HG02870 (cell line): ENCODE measurements around the gene C6orf163.

Experiments used
- ATAC-seq: cut with Tn5 transposase; IDR thresholded peaks from one replicate; pipeline ENCODE4 v1.9.1; 2021; ENCODE audit warnings: mild to moderate bottlenecking, moderate library complexity; ENCODE audit not compliant: unreplicated experiment

Gene C6orf163

GRCh38 chr6:87356181-87356580, 11.6 kb downstream of the C6orf163 start:
- ATAC-seq, result no peak

GRCh38 chr6:87357479-87358196, 13.0 kb downstream of the C6orf163 start:
- ATAC-seq, result no peak

- no peak for ATAC-seq
Observed at GRCh38 chr6:87364602-87365252, 20.1 kb downstream of the C6orf163 start.

- no peak for ATAC-seq
Observed at GRCh38 chr6:87366072-87366827, 21.6 kb downstream of the C6orf163 start.

GRCh38 chr6:87366899-87367298, 22.3 kb downstream of the C6orf163 start:
- no peak for ATAC-seq

GRCh38 chr6:87373377-87373776, 28.8 kb downstream of the C6orf163 start:
- ATAC-seq, result no peak

GRCh38 chr6:87375315-87375714, 30.7 kb downstream of the C6orf163 start:
- ATAC-seq, result no peak

GRCh38 chr6:87376643-87377042, 32.0 kb downstream of the C6orf163 start:
- ATAC-seq, result no peak

GRCh38 chr6:87378947-87379346, 34.3 kb downstream of the C6orf163 start:
- no peak for ATAC-seq

- ATAC-seq, result no peak
Observed at GRCh38 chr6:87382861-87383260, 38.2 kb downstream of the C6orf163 start.

- no peak for ATAC-seq
Observed at GRCh38 chr6:87384038-87384437, 39.4 kb downstream of the C6orf163 start.

- ATAC-seq, result no peak
Observed at GRCh38 chr6:87384449-87384848, 39.8 kb downstream of the C6orf163 start.

- peak; percentile 51 for ATAC-seq
Observed at GRCh38 chr6:87391334-87391733, 46.7 kb downstream of the C6orf163 start.

- ATAC-seq, result peak; percentile 92
Observed at GRCh38 chr6:87393026-87393622, 48.5 kb downstream of the C6orf163 start.

GRCh38 chr6:87395431-87395830, 50.8 kb downstream of the C6orf163 start:
- ATAC-seq, result no peak

GRCh38 chr6:87396595-87397392, 52.2 kb downstream of the C6orf163 start:
- no peak for ATAC-seq

- ATAC-seq, result no peak
Observed at GRCh38 chr6:87397656-87398055, 53.0 kb downstream of the C6orf163 start.

- ATAC-seq, result no peak
Observed at GRCh38 chr6:87401832-87402231, 57.2 kb downstream of the C6orf163 start.

- ATAC-seq, result peak; percentile 10
Observed at GRCh38 chr6:87407561-87407900, 62.9 kb downstream of the C6orf163 start.

- peak; percentile 86 for ATAC-seq
Observed at GRCh38 chr6:87407901-87408720, 63.5 kb downstream of the C6orf163 start, which contains the start of gene CFAP206. TSS of gene CFAP206 (plus strand) at chr6:87407972. CDS start at chr6:87409840, 1,868 bp downstream.
